ENCODE data around the gene STAG2. TPM values are rescaled to one million over a fixed set of nuclear protein-coding genes. Genes with fewer than 3 reads are reported as not detected.

Gene STAG2
- total RNA-seq, 1 experiment from 2014 or later, result 66.3 TPM

DNA sequence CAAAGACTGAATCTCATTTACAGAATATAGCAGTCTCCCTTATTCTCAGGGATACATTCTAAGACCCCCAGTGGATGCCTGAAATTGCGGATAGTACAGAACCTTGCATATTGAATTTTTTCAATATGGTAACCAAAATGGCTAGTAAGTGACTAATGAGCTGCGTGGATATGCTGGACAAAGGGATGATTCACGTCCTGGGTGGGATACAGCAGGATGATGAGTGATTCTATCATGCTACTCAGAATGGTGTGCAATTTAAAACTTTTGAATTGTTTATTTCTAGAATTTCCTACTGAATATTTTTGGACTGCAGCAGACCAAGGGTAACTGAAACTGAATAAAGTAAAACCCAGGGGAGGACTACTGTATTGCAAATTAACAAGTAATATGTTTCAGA, 66.7 kb downstream of the STAG2 start:
- no peak for ATAC-seq
- Histone ChIP-seq H3K4me2 (ENCODE audit: low read length) (no peak overlapping the region), H3K4me1 (ENCODE audit: control insufficient read depth in 1 of 2, insufficient read depth in 2 of 2, low read length in 2 of 2) (no peaks in the 10 kb centered on the region), H3K9me3 (ENCODE audit: control insufficient read depth in 1 of 2, insufficient read depth in 1 of 2, low read depth in 1 of 2, low read length in 2 of 2) (no peaks in the 10 kb centered on the region), H3K4me3 (replicated peaks in 1 of 2; ENCODE audit: low read depth in 1 of 2, low read length in 2 of 2) (no peak overlapping the region), H3K36me3 (ENCODE audit: control insufficient read depth in 1 of 2, insufficient read depth in 2 of 2, low read length in 2 of 2) (peaks cover 0 to 5% of the 10 kb centered on the region in 2 experiments; a peak in 1 of 4 replicates), H3K79me2 (ENCODE audit: insufficient read depth, low read length) (0 out of 2 replicates have a peak, but pooled peaks cover 5% of the 10 kb centered on the region), H3K27me3 (ENCODE audit: insufficient read depth, low read length) (no peaks in the 10 kb centered on the region), H4K20me1 (ENCODE audit: insufficient read depth) (no peaks in the 10 kb centered on the region), H3K9ac (ENCODE audit: low read length) (no peak overlapping the region), H3K9me2 (ENCODE audit: insufficient read depth) (no peaks in the 10 kb centered on the region), H3K27ac (ENCODE audit: low read depth, low read length) (no peak overlapping the region), H2AFZ (ENCODE audit: low read depth, low read length, poor library complexity, severe bottlenecking) (no peak overlapping the region)
- DNase-seq (ENCODE audit: low read depth, low spot score), result no peak
- intact Hi-C loops (cut with micrococcal nuclease), result no loop called here
- BruUV-seq (replicated peaks), result TSS peak; percentile 18
- RAD21 ChIA-PET (ENCODE audit: low non-redundant PET in 1 of 2, low total read pairs in 2 of 2, uncharacterized antibody in 2 of 2, unreplicated experiment in 2 of 2), result no interaction called here
- CTCF ChIA-PET, result no interaction called here
- TF ChIP-seq, protein P1, sequence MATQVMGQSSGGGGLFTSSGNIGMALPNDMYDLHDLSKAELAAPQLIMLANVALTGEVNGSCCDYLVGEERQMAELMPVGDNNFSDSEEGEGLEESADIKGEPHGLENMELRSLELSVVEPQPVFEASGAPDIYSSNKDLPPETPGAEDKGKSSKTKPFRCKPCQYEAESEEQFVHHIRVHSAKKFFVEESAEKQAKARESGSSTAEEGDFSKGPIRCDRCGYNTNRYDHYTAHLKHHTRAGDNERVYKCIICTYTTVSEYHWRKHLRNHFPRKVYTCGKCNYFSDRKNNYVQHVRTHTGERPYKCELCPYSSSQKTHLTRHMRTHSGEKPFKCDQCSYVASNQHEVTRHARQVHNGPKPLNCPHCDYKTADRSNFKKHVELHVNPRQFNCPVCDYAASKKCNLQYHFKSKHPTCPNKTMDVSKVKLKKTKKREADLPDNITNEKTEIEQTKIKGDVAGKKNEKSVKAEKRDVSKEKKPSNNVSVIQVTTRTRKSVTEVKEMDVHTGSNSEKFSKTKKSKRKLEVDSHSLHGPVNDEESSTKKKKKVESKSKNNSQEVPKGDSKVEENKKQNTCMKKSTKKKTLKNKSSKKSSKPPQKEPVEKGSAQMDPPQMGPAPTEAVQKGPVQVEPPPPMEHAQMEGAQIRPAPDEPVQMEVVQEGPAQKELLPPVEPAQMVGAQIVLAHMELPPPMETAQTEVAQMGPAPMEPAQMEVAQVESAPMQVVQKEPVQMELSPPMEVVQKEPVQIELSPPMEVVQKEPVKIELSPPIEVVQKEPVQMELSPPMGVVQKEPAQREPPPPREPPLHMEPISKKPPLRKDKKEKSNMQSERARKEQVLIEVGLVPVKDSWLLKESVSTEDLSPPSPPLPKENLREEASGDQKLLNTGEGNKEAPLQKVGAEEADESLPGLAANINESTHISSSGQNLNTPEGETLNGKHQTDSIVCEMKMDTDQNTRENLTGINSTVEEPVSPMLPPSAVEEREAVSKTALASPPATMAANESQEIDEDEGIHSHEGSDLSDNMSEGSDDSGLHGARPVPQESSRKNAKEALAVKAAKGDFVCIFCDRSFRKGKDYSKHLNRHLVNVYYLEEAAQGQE (IDR thresholded peaks at IDR 0.05; ENCODE audit: low read depth), result no peak
- no peak for TF ChIP-seq SP1 (IDR thresholded peaks at IDR 0.05; ENCODE audit: low read depth)
- TF ChIP-seq, protein P2, sequence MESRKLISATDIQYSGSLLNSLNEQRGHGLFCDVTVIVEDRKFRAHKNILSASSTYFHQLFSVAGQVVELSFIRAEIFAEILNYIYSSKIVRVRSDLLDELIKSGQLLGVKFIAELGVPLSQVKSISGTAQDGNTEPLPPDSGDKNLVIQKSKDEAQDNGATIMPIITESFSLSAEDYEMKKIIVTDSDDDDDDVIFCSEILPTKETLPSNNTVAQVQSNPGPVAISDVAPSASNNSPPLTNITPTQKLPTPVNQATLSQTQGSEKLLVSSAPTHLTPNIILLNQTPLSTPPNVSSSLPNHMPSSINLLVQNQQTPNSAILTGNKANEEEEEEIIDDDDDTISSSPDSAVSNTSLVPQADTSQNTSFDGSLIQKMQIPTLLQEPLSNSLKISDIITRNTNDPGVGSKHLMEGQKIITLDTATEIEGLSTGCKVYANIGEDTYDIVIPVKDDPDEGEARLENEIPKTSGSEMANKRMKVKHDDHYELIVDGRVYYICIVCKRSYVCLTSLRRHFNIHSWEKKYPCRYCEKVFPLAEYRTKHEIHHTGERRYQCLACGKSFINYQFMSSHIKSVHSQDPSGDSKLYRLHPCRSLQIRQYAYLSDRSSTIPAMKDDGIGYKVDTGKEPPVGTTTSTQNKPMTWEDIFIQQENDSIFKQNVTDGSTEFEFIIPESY (IDR thresholded peaks at IDR 0.05; ENCODE audit: extremely low read depth, insufficient replicate concordance, low read length), result no peak
- no peak for TF ChIP-seq JUND (IDR thresholded peaks at IDR 0.05)
- no peak for TF ChIP-seq RAD21 (IDR thresholded peaks at IDR 0.05; ENCODE audit: low read depth)
- TF ChIP-seq FOSL1 (IDR thresholded peaks at IDR 0.05; ENCODE audit: low read depth), result no peak
- TF ChIP-seq SRF (IDR thresholded peaks at IDR 0.05; ENCODE audit: low read depth), result no peak
- no peak for TF ChIP-seq POLR2A (IDR thresholded peaks at IDR 0.05; ENCODE audit: borderline replicate concordance, extremely low read depth, insufficient read depth, insufficient read length)
- no peak for TF ChIP-seq CEBPB (IDR thresholded peaks at IDR 0.05; ENCODE audit: low read depth)
- TF ChIP-seq POLR2AphosphoS5 (IDR thresholded peaks at IDR 0.05; ENCODE audit: low read depth, low read length), result no peak
- TF ChIP-seq TCF7L2 (IDR thresholded peaks at IDR 0.05; ENCODE audit: borderline replicate concordance, extremely low read depth, insufficient read depth, insufficient read length), result no peak
- no peak for TF ChIP-seq CBX3 (IDR thresholded peaks at IDR 0.05; ENCODE audit: low read depth)
- POLR2A ChIA-PET, result no interaction called here

All from HCT116 (cell line).